HepG2 (cell line): ENCODE measurements around the gene SERHL2. TPM values are rescaled to one million over a fixed set of nuclear protein-coding genes. Genes with fewer than 3 reads are reported as not detected.

ENCODE experiments used
- ELF3 ChIP-seq: IDR thresholded peaks from 2 replicates; pipeline ENCODE4 v1.6.1; 2016; ENCODE audit warnings: missing genetic modification reagents, missing compliant biosample characterization
- ERF ChIP-seq: IDR thresholded peaks from 2 replicates; pipeline ENCODE4 v1.6.1; 2018; ENCODE audit warnings: missing biosample characterization, missing genetic modification reagents
- FOXC1 ChIP-seq: sonication (generic); formaldehyde crosslinking; IDR thresholded peaks from 2 replicates; pipeline ENCODE4 v1.8.0; 2022; ENCODE audit warnings: mild to moderate bottlenecking, missing genetic modification reagents, borderline replicate concordance
- HDAC1 ChIP-seq: sonication (generic); formaldehyde crosslinking; IDR thresholded peaks from 2 replicates; pipeline ENCODE4 v1.5.1; 2020; ENCODE audit warnings: mild to moderate bottlenecking, missing genetic modification reagents
- JUNB ChIP-seq: sonication (generic); formaldehyde crosslinking; IDR thresholded peaks from 2 replicates; pipeline ENCODE4 v1.8.0; 2022; ENCODE audit warnings: missing genetic modification reagents, mild to moderate bottlenecking, borderline replicate concordance
- NCOA2 ChIP-seq: sonication (generic); formaldehyde crosslinking; IDR thresholded peaks from 2 replicates; pipeline ENCODE4 v1.8.0; 2022; ENCODE audit warnings: inconsistent platforms
- PAX8 ChIP-seq: sonication (generic); formaldehyde crosslinking; IDR thresholded peaks from 2 replicates; pipeline ENCODE4 v1.8.0; 2022; ENCODE audit warnings: mild to moderate bottlenecking, missing genetic modification reagents, borderline replicate concordance
- PPARG ChIP-seq: conservative IDR thresholded peaks from 2 replicates; pipeline ENCODE4 v1.6.1; 2016; ENCODE audit warnings: missing biosample characterization, missing genetic modification reagents
- SMARCE1 ChIP-seq: fragments of 450-650 bp; IDR thresholded peaks from 2 replicates; pipeline ENCODE4 v1.6.1; 2017; ENCODE audit warnings: borderline replicate concordance
- ZNF232 ChIP-seq: sonication (generic); formaldehyde crosslinking; IDR thresholded peaks from 2 replicates; pipeline ENCODE4 v1.4.0; 2020; ENCODE audit warnings: missing genetic modification reagents, borderline replicate concordance
- ZNF282 ChIP-seq: fragments of 450-650 bp; IDR thresholded peaks from 2 replicates; pipeline ENCODE4 v1.6.1; 2018; ENCODE audit not compliant: partially characterized antibody
- ZNF501 ChIP-seq: sonication (generic); formaldehyde crosslinking; IDR thresholded peaks from 2 replicates; pipeline ENCODE4 v1.5.1; 2020; ENCODE audit warnings: mild to moderate bottlenecking, moderate library complexity, missing genetic modification reagents
- ZNF558 ChIP-seq: sonication (generic); formaldehyde crosslinking; IDR thresholded peaks from 2 replicates; pipeline ENCODE4 v1.9.0; 2022; ENCODE audit warnings: mild to moderate bottlenecking, missing genetic modification reagents, borderline replicate concordance
- polyA plus RNA-seq, 8 experiments: library from polyadenylated mRNA; depleted of rRNA in 3 of 8; stranded (reverse) in 7 of 8; unstranded in 1 of 8; fragments of >200 nt; fragmentation: Illumina TruSeq in 4 of 8; extraction: Trizol in 4 of 8; gene quantifications; 2 replicates each; pipeline versions ENCODE4 v1.2.1 to v1.2.3, GENCODE V29; 2011 to 2016; ENCODE audit warnings: low read depth in 4 of 8, missing spikeins in 1 of 8, mixed read lengths in 1 of 8; ENCODE audit not compliant: insufficient read depth in 1 of 8
- total RNA-seq, 5 experiments: library from RNA; depleted of rRNA; stranded (reverse); fragments of >200 nt; fragmentation: Illumina TruSeq; extraction: Trizol; gene quantifications; 2 replicates each; pipeline ENCODE4 v1.2.3, GENCODE V29; 2016; ENCODE audit warnings: low read depth in 1 of 5
- TF ChIP-seq, protein P1 (sequence below): sonication (generic); formaldehyde crosslinking; IDR thresholded peaks from 2 replicates; pipeline ENCODE4 v1.5.1; 2020; ENCODE audit warnings: missing genetic modification reagents, mild to moderate bottlenecking, borderline replicate concordance
- TF ChIP-seq, protein P2 (sequence below): sonication (generic); formaldehyde crosslinking; IDR thresholded peaks from 2 replicates; pipeline ENCODE4 v1.5.1; 2020; ENCODE audit warnings: missing genetic modification reagents, mild to moderate bottlenecking, borderline replicate concordance
- TF ChIP-seq, protein P3 (sequence below): sonication (generic); formaldehyde crosslinking; IDR thresholded peaks from 2 replicates; pipeline ENCODE4 v1.9.0; 2021; ENCODE audit warnings: missing genetic modification reagents, borderline replicate concordance
- TF ChIP-seq, protein P4 (sequence below): IDR thresholded peaks from 2 replicates; pipeline ENCODE4 v1.6.1; 2016; ENCODE audit warnings: low read depth

The SERHL2 gene
- total and polyA plus RNA-seq, 2 of the 13 experiments (the other 11 are each of a cell fraction or from before 2014, with no cell fraction given) = 1.0 to 1.8 TPM

DNA sequence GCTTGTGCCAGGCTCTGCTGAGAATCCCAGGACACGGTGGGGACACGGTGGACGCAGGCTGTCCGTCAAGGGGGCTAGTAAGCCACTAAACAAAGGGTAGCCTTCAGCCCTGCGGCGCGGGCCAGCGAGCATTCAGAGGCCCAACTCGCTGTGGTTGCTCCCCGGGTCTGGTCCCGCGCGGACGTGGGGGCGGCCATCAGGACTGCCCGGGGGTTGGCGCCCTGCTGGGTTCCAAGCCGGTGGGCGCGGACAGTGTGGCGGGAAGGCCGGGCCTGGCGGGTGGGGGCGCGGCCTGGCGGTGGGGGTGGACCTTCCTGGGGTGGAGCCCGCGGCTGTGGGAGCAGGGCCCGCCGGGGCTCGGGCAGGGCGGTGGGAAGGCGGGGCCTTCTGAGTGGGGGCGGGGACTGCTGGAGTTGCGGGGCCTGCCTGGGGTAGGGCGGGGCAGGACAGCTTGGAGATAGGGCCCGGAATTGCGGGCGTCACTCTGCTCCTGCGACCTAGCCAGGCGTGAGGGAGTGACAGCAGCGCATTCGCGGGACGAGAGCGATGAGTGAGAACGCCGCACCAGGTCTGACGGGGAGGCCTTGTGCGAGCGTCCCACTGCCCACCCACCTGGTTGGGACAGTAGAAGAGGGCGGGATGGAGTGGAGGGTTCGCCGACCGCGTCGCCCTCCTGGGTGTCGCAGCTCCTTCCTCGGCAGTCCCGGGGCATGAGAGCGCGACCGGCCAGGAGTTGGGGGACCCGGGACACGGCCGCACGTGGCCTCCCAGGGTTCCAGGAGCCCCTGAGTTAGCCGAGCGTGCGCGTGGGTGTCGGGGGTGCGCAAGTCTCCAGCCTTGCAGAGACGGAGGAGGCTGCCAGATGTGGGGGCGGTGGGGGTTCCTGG lies at the start of gene SERHL2 (continued):
- TF ChIP-seq, protein P1, sequence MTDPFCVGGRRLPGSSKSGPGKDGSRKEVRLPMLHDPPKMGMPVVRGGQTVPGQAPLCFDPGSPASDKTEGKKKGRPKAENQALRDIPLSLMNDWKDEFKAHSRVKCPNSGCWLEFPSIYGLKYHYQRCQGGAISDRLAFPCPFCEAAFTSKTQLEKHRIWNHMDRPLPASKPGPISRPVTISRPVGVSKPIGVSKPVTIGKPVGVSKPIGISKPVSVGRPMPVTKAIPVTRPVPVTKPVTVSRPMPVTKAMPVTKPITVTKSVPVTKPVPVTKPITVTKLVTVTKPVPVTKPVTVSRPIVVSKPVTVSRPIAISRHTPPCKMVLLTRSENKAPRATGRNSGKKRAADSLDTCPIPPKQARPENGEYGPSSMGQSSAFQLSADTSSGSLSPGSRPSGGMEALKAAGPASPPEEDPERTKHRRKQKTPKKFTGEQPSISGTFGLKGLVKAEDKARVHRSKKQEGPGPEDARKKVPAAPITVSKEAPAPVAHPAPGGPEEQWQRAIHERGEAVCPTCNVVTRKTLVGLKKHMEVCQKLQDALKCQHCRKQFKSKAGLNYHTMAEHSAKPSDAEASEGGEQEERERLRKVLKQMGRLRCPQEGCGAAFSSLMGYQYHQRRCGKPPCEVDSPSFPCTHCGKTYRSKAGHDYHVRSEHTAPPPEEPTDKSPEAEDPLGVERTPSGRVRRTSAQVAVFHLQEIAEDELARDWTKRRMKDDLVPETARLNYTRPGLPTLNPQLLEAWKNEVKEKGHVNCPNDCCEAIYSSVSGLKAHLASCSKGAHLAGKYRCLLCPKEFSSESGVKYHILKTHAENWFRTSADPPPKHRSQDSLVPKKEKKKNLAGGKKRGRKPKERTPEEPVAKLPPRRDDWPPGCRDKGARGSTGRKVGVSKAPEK = no peak
- TF ChIP-seq ZNF558 (CRISPR knock-in tag) = 0 out of 2 replicates have a peak, but pooled peaks have one; percentile 24
- TF ChIP-seq, protein P2, sequence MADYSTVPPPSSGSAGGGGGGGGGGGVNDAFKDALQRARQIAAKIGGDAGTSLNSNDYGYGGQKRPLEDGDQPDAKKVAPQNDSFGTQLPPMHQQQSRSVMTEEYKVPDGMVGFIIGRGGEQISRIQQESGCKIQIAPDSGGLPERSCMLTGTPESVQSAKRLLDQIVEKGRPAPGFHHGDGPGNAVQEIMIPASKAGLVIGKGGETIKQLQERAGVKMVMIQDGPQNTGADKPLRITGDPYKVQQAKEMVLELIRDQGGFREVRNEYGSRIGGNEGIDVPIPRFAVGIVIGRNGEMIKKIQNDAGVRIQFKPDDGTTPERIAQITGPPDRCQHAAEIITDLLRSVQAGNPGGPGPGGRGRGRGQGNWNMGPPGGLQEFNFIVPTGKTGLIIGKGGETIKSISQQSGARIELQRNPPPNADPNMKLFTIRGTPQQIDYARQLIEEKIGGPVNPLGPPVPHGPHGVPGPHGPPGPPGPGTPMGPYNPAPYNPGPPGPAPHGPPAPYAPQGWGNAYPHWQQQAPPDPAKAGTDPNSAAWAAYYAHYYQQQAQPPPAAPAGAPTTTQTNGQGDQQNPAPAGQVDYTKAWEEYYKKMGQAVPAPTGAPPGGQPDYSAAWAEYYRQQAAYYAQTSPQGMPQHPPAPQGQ (CRISPR knock-in tag) = peak; percentile 70; the same call in 1 of the 2 replicates
- TF ChIP-seq, protein P3, sequence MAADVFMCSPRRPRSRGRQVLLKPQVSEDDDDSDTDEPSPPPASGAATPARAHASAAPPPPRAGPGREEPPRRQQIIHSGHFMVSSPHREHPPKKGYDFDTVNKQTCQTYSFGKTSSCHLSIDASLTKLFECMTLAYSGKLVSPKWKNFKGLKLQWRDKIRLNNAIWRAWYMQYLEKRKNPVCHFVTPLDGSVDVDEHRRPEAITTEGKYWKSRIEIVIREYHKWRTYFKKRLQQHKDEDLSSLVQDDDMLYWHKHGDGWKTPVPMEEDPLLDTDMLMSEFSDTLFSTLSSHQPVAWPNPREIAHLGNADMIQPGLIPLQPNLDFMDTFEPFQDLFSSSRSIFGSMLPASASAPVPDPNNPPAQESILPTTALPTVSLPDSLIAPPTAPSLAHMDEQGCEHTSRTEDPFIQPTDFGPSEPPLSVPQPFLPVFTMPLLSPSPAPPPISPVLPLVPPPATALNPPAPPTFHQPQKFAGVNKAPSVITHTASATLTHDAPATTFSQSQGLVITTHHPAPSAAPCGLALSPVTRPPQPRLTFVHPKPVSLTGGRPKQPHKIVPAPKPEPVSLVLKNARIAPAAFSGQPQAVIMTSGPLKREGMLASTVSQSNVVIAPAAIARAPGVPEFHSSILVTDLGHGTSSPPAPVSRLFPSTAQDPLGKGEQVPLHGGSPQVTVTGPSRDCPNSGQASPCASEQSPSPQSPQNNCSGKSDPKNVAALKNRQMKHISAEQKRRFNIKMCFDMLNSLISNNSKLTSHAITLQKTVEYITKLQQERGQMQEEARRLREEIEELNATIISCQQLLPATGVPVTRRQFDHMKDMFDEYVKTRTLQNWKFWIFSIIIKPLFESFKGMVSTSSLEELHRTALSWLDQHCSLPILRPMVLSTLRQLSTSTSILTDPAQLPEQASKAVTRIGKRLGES (CRISPR knock-in tag) = no peak
- TF ChIP-seq ERF = 0 out of 2 replicates have a peak, but pooled peaks have one; percentile 55
- peak; percentile 72; the same call in 1 of the 2 replicates for TF ChIP-seq ZNF501 (CRISPR knock-in tag)
- TF ChIP-seq FOXC1 (CRISPR knock-in tag) = peak; percentile 69
- TF ChIP-seq, protein P4, sequence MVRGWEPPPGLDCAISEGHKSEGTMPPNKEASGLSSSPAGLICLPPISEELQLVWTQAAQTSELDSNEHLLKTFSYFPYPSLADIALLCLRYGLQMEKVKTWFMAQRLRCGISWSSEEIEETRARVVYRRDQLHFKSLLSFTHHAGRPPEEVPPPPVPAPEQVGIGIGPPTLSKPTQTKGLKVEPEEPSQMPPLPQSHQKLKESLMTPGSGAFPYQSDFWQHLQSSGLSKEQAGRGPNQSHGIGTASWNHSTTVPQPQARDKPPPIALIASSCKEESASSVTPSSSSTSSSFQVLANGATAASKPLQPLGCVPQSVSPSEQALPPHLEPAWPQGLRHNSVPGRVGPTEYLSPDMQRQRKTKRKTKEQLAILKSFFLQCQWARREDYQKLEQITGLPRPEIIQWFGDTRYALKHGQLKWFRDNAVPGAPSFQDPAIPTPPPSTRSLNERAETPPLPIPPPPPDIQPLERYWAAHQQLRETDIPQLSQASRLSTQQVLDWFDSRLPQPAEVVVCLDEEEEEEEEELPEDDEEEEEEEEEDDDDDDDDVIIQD (CRISPR knock-in tag) = peak; percentile 53; the same call in 1 of the 2 replicates
- TF ChIP-seq NCOA2 (CRISPR knock-in tag) = 0 out of 2 replicates have a peak, but pooled peaks have one; percentile 14
- no peak for TF ChIP-seq SMARCE1
- 0 out of 2 replicates have a peak, but pooled peaks have one; percentile 60 for TF ChIP-seq PAX8
- TF ChIP-seq ZNF282 = no peak
- no peak for TF ChIP-seq JUNB
- TF ChIP-seq PPARG = no peak
- peak; percentile 19; the same call in 1 of the 2 replicates for TF ChIP-seq HDAC1 (CRISPR knock-in tag)
- no peak for TF ChIP-seq ELF3 (CRISPR knock-in tag)
- TF ChIP-seq ZNF232 (CRISPR knock-in tag) = 0 out of 2 replicates have a peak, but pooled peaks have one; percentile 53
